Fibroblast of lung (primary cell): ENCODE results near the gene HAND2. TPM values are rescaled to one million over a fixed set of nuclear protein-coding genes. Genes with fewer than 3 reads are reported as not detected.
A peak's percentile ranks its signal among the peaks of the same experiment; 100 is the strongest.

Source experiments
- DNase-seq, 2 donors: peaks; one replicate each; pipeline versions ENCODE4 v3.0.0 to v3.0.0-alpha.2; 2010; ENCODE audit warnings: low read depth in 2 of 2
- H2AFZ ChIP-seq: 2 replicates; pipeline ENCODE4 v1.5.1; 2012; ENCODE audit warnings: low read length, control low read depth, inconsistent platforms
- H3K27ac ChIP-seq: 2 replicates; pipeline ENCODE4 v1.5.1; 2011; ENCODE audit warnings: low read length, control low read depth; ENCODE audit not compliant: insufficient read depth
- H3K27me3 ChIP-seq: 2 replicates; pipeline ENCODE4 v1.5.1; 2011; ENCODE audit warnings: mild to moderate bottlenecking, low read length; ENCODE audit not compliant: control insufficient read depth, insufficient read depth
- H3K36me3 ChIP-seq: 2 replicates; pipeline ENCODE4 v1.5.1; 2011; ENCODE audit warnings: low read length; ENCODE audit not compliant: control insufficient read depth, insufficient read depth
- H3K4me1 ChIP-seq: 2 replicates; pipeline ENCODE4 v1.5.1; 2011; ENCODE audit warnings: low read length; ENCODE audit not compliant: control insufficient read depth, insufficient read depth; ENCODE audit errors: extremely low read depth
- H3K4me2 ChIP-seq: 2 replicates; pipeline ENCODE4 v1.5.1; 2011; ENCODE audit warnings: low read length, control low read depth; ENCODE audit not compliant: insufficient read depth; ENCODE audit errors: extremely low read depth
- H3K4me3 ChIP-seq, 4 experiments: fragments of 200-600 bp in 1 of 4; sonication (generic) in 1 of 4; replicated peaks in 1 of 4; 2 replicates each; pipeline ENCODE4 v1.5.1; 2011 to 2016; ENCODE audit warnings: low read length in 4 of 4, low read depth in 3 of 4, mild to moderate bottlenecking in 3 of 4, control low read depth in 2 of 4, inconsistent platforms in 1 of 4, mixed read lengths in 1 of 4; ENCODE audit not compliant: insufficient read depth in 1 of 4; ENCODE audit errors: control extremely low read depth in 1 of 4
- H3K79me2 ChIP-seq: 2 replicates; pipeline ENCODE4 v1.5.1; 2012; ENCODE audit warnings: mild to moderate bottlenecking, low read length, inconsistent platforms; ENCODE audit not compliant: control insufficient read depth, insufficient read depth
- H3K9ac ChIP-seq: 2 replicates; pipeline ENCODE4 v1.5.1; 2011; ENCODE audit warnings: mild to moderate bottlenecking, low read length, control low read depth; ENCODE audit not compliant: insufficient read depth
- H3K9me3 ChIP-seq: 2 replicates; pipeline ENCODE4 v1.5.1; 2012; ENCODE audit warnings: low read depth, low read length; ENCODE audit not compliant: control insufficient read depth, insufficient read depth
- H4K20me1 ChIP-seq: 2 replicates; pipeline ENCODE4 v1.5.1; 2011; ENCODE audit warnings: low read length; ENCODE audit not compliant: control insufficient read depth, insufficient read depth; ENCODE audit errors: extremely low read depth
- EZH2 ChIP-seq: IDR thresholded peaks from 2 replicates; pipeline ENCODE4 v1.5.1; 2012; ENCODE audit warnings: low read length, control low read depth, mild to moderate bottlenecking; ENCODE audit errors: missing control alignments
- polyA plus RNA-seq, 2 donors: library from polyadenylated mRNA; depleted of rRNA in 1 of 2; stranded (reverse) in 1 of 2; unstranded in 1 of 2; fragments of >200 nt; gene quantifications; 2 replicates each; pipeline ENCODE4 v1.2.1, GENCODE V29; 2011 to 2012; ENCODE audit warnings: missing spikeins in 1 of 2
- total RNA-seq: library from RNA; depleted of rRNA; stranded (reverse); fragments of >200 nt; gene quantifications from 2 replicates; pipeline ENCODE4 v1.2.1, GENCODE V29; 2014
- TF ChIP-seq, protein P1 (sequence below), 2 donors: IDR thresholded peaks in 1 of 2; conservative IDR thresholded peaks in 1 of 2; 1 replicate in 1 of 2; 2 replicates in 1 of 2; pipeline ENCODE4 v1.5.1; 2011 to 2012; ENCODE audit warnings: low read length in 2 of 2, control low read depth in 1 of 2, inconsistent platforms in 1 of 2, low read depth in 1 of 2, mild to moderate bottlenecking in 1 of 2

The HAND2 gene
- total and polyA plus RNA-seq, 2 donors (not counting 1 experiment from before 2014, with no cell fraction given) = under 0.01 to 0.51 TPM

GRCh38 chr4:173490256-173490655 is 39.8 kb downstream of the HAND2 start:
- DNase-seq = no peak
- TF ChIP-seq, protein P1, sequence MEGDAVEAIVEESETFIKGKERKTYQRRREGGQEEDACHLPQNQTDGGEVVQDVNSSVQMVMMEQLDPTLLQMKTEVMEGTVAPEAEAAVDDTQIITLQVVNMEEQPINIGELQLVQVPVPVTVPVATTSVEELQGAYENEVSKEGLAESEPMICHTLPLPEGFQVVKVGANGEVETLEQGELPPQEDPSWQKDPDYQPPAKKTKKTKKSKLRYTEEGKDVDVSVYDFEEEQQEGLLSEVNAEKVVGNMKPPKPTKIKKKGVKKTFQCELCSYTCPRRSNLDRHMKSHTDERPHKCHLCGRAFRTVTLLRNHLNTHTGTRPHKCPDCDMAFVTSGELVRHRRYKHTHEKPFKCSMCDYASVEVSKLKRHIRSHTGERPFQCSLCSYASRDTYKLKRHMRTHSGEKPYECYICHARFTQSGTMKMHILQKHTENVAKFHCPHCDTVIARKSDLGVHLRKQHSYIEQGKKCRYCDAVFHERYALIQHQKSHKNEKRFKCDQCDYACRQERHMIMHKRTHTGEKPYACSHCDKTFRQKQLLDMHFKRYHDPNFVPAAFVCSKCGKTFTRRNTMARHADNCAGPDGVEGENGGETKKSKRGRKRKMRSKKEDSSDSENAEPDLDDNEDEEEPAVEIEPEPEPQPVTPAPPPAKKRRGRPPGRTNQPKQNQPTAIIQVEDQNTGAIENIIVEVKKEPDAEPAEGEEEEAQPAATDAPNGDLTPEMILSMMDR (conservative IDR thresholded peaks at IDR 0.05 in 1 of 2, IDR thresholded peaks at IDR 0.05 in 1 of 2; ENCODE audit: low read depth in 1 of 2, low read length in 2 of 2) = no peak
- no peak for TF ChIP-seq EZH2
- H3K79me2 ChIP-seq = no peaks in the 10 kb centered on the region
- H3K4me3 ChIP-seq = no peak overlapping the region
- no peak overlapping the region for H3K4me2 ChIP-seq
- H4K20me1 ChIP-seq = no peaks in the 10 kb centered on the region
- H3K9ac ChIP-seq = no peak overlapping the region
- H3K9me3 ChIP-seq = no peaks in the 10 kb centered on the region
- H3K36me3 ChIP-seq = no peaks in the 10 kb centered on the region
- peaks cover 32% of the 10 kb centered on the region for H3K4me1 ChIP-seq
- no peaks in the 10 kb centered on the region for H3K27me3 ChIP-seq
- no peak overlapping the region for H2AFZ ChIP-seq
- no peak overlapping the region for H3K27ac ChIP-seq

DNA sequence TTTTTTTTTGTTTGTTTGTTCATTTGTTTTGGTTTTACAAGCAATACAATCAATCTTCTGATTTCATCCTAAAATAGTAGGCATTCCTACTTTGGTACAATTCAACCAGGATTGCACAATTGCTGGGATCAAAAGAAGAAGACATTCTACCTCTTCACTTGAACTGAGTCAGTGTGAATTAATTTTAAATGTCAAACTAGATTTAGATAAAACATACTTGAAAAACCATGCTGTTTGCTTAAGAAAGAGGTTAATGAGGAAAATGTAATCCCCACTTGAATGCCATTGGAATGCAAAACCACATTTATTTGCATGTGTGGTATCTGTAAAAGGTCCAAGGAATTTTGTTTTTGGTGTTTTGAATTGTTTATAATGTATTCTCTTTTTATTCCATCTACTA is 40.5 kb downstream of the HAND2 start:
- no peak overlapping the region for H2AFZ ChIP-seq
- no peak overlapping the region for H3K9ac ChIP-seq
- no peaks in the 10 kb centered on the region for H3K9me3 ChIP-seq
- DNase-seq = peak; percentile 92 to 97
- H4K20me1 ChIP-seq = no peaks in the 10 kb centered on the region
- no peak for TF ChIP-seq EZH2
- TF ChIP-seq, protein P1 (conservative IDR thresholded peaks at IDR 0.05 in 1 of 2, IDR thresholded peaks at IDR 0.05 in 1 of 2; ENCODE audit: low read depth in 1 of 2, low read length in 2 of 2) = no peak
- no peak overlapping the region for H3K27ac ChIP-seq
- peaks cover 32% of the 10 kb centered on the region for H3K4me1 ChIP-seq
- no peaks in the 10 kb centered on the region for H3K27me3 ChIP-seq
- H3K4me3 ChIP-seq = no peak overlapping the region
- H3K36me3 ChIP-seq = no peaks in the 10 kb centered on the region
- no peak overlapping the region for H3K4me2 ChIP-seq
- H3K79me2 ChIP-seq = no peaks in the 10 kb centered on the region

DNA sequence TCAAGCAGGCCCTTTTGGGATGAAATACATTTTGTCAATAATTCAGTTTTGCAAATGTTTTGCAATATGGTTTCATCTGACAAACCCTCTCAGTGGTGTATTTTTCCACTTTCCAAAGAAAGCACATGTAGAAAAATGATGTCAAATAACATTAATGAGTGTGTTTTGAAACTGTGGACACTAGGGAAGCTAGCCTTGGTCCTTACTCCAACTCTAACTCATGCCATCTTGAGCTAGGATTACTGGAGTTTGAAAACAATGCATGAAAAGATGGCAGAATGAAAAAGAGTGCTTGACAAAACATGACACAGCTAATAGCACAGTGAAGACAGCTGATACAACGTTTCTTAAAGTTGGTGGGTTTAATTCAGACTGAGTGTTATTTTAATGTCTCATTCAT is 41.4 kb downstream of the HAND2 start:
- Histone ChIP-seq H3K9ac (no peak overlapping the region), H3K9me3 (no peaks in the 10 kb centered on the region), H3K4me3 (no peak overlapping the region), H3K79me2 (no peaks in the 10 kb centered on the region), H2AFZ (no peak overlapping the region), H3K4me1 (peaks cover 27% of the 10 kb centered on the region), H3K27me3 (no peaks in the 10 kb centered on the region), H3K36me3 (no peaks in the 10 kb centered on the region), H3K4me2 (no peak overlapping the region), H4K20me1 (no peaks in the 10 kb centered on the region), H3K27ac (no peak overlapping the region)
- DNase-seq = peak; percentile 29 to 56
- no peak for TF ChIP-seq EZH2
